SK-N-SH (cell line): ENCODE results near the gene PRKCA. TPM values are rescaled to one million over a fixed set of nuclear protein-coding genes. Genes with fewer than 3 reads are reported as not detected.
"Not testable (repeated sequence)": the region's sequence is repeated elsewhere in the genome, so short reads cannot be mapped to it uniquely, and the experiment has no call there.

Source experiments
- CTCF ChIA-PET: fragments of 300-600, 350-600 bp; formaldehyde crosslinking; extraction: SDS; loops from one replicate; lab custom pipeline; 2021; lab: Yijun Ruan, JAX
- POLR2A ChIA-PET: fragments of 350-600 bp; sonication (Branson Sonifier 250); formaldehyde crosslinking; extraction: SDS; loops from one replicate; lab custom pipeline; 2020; ENCODE audit warnings: antibody characterized with exemption, inconsistent platforms; lab: Yijun Ruan, JAX
- DNase-seq: peaks from one replicate; pipeline ENCODE4 v3.0.0; 2012
- H2AFZ ChIP-seq: fragments of 200-600 bp; sonication (generic); 2 replicates; pipeline ENCODE4 v1.8.1; 2016; ENCODE audit warnings: antibody characterized with exemption, mild to moderate bottlenecking, low read depth
- H3F3A ChIP-seq: fragments of 200-600 bp; sonication (generic); replicated peaks from 2 replicates; pipeline ENCODE3; 2016; ENCODE audit warnings: antibody characterized with exemption, mild to moderate bottlenecking; ENCODE audit not compliant: insufficient read depth
- H3K27ac ChIP-seq, 2 experiments: fragments of 200-500 bp in 1 of 2; fragments of 200-600 bp in 1 of 2; sonication (Bioruptor generic) in 1 of 2; sonication (generic), shearing (Covaris generic) in 1 of 2; 2 replicates each; pipeline versions ENCODE4 v1.5.1 to v1.6.1; 2014 to 2016; ENCODE audit warnings: low read depth in 2 of 2, inconsistent platforms in 1 of 2, low read length in 1 of 2, mild to moderate bottlenecking in 1 of 2, mixed read lengths in 1 of 2
- H3K27me3 ChIP-seq: fragments of 200-600 bp; sonication (generic), shearing (Covaris generic); 2 replicates; pipeline ENCODE4 v1.6.1; 2016; ENCODE audit warnings: mixed run types; ENCODE audit not compliant: insufficient read depth
- H3K36me3 ChIP-seq, 2 experiments: fragments of 200-500 bp in 1 of 2; fragments of 200-600 bp in 1 of 2; sonication (Bioruptor generic) in 1 of 2; sonication (generic) in 1 of 2; replicated peaks in 1 of 2; 2 replicates each; pipeline versions ENCODE3 to v1.5.1; 2014 to 2016; ENCODE audit warnings: low read length in 1 of 2, mild to moderate bottlenecking in 1 of 2; ENCODE audit not compliant: insufficient read depth in 2 of 2, control insufficient read depth in 1 of 2
- H3K4me1 ChIP-seq, 2 experiments: fragments of 200-500 bp in 1 of 2; fragments of 200-600 bp in 1 of 2; sonication (Bioruptor generic) in 1 of 2; sonication (generic), shearing (Covaris generic) in 1 of 2; 2 replicates each; pipeline versions ENCODE4 v1.5.1 to v1.6.1; 2014 to 2016; ENCODE audit warnings: low read depth in 1 of 2, low read length in 1 of 2, mixed run types in 1 of 2; ENCODE audit not compliant: insufficient read depth in 2 of 2, control insufficient read depth in 1 of 2
- H3K4me2 ChIP-seq: fragments of 200-600 bp; sonication (generic), shearing (Covaris generic); 2 replicates; pipeline ENCODE4 v1.6.1; 2017; ENCODE audit warnings: mixed run types
- H3K4me3 ChIP-seq, 2 experiments: fragments of 200-500 bp in 1 of 2; fragments of 200-600 bp in 1 of 2; sonication (Bioruptor generic) in 1 of 2; sonication (generic), shearing (Covaris generic) in 1 of 2; 2 replicates each; pipeline versions ENCODE4 v1.5.1 to v1.8.1; 2014 to 2016; ENCODE audit warnings: low read depth in 2 of 2, inconsistent platforms in 1 of 2, low read length in 1 of 2, mild to moderate bottlenecking in 1 of 2, mixed read lengths in 1 of 2, moderate library complexity in 1 of 2
- H3K79me2 ChIP-seq: fragments of 200-600 bp; sonication (generic); 2 replicates; pipeline ENCODE4 v1.8.1; 2017; ENCODE audit warnings: mild to moderate bottlenecking; ENCODE audit not compliant: insufficient read depth
- H3K9ac ChIP-seq: fragments of 200-600 bp; sonication (generic); 2 replicates; pipeline ENCODE4 v1.6.1; 2017; ENCODE audit warnings: mixed run types
- H3K9me2 ChIP-seq: fragments of 200-600 bp; sonication (generic); 2 replicates; pipeline ENCODE4 v1.6.1; 2017; ENCODE audit warnings: mixed run types
- H3K9me3 ChIP-seq: fragments of 200-600 bp; sonication (generic); 2 replicates; pipeline ENCODE4 v1.6.1; 2017; ENCODE audit warnings: mixed run types, mild to moderate bottlenecking, moderate library complexity
- H4K20me1 ChIP-seq: fragments of 200-600 bp; sonication (generic); 2 replicates; pipeline ENCODE4 v1.6.1; 2017; ENCODE audit warnings: mild to moderate bottlenecking, mixed run types; ENCODE audit not compliant: insufficient read depth
- ELF1 ChIP-seq: IDR thresholded peaks from 2 replicates; pipeline ENCODE4 v1.4.0; 2012
- EP300 ChIP-seq, 2 experiments: IDR thresholded peaks; 2 replicates each; pipeline versions ENCODE4 v1.4.0 to v1.6.1; 2012; ENCODE audit warnings: borderline replicate concordance in 1 of 2, low read depth in 1 of 2, low read length in 1 of 2
- EZH2phosphoT487 ChIP-seq: fragments of 200-600 bp; sonication (generic); IDR thresholded peaks from 2 replicates; pipeline ENCODE4 v1.6.1; 2017; ENCODE audit warnings: low read depth, mixed run types, mild to moderate bottlenecking, antibody characterized with exemption, moderate library complexity, borderline replicate concordance
- FOSL2 ChIP-seq: IDR thresholded peaks from 2 replicates; pipeline ENCODE4 v1.4.0; 2012; ENCODE audit warnings: low read depth, mild to moderate bottlenecking, moderate library complexity, borderline replicate concordance
- JUND ChIP-seq: IDR thresholded peaks from 2 replicates; pipeline ENCODE4 v1.4.0; 2012
- MAX ChIP-seq: IDR thresholded peaks from 2 replicates; pipeline ENCODE4 v1.4.0; 2012; ENCODE audit warnings: low read depth
- NRF1 ChIP-seq: IDR thresholded peaks from 2 replicates; pipeline ENCODE4 v1.6.1; 2012; ENCODE audit warnings: low read depth, mild to moderate bottlenecking, low read length
- PBX3 ChIP-seq: IDR thresholded peaks from 2 replicates; pipeline ENCODE4; 2012
- POLR2AphosphoS5 ChIP-seq: IDR thresholded peaks from 2 replicates; pipeline ENCODE4 v1.6.1; 2012; ENCODE audit warnings: low read depth, low read length
- REST ChIP-seq: IDR thresholded peaks from 2 replicates; pipeline ENCODE4 v1.6.1; 2012; ENCODE audit warnings: mild to moderate bottlenecking, low read depth, low read length, moderate library complexity
- SIN3A ChIP-seq: IDR thresholded peaks from 2 replicates; pipeline ENCODE4 v1.6.1; 2012; ENCODE audit warnings: low read depth, mild to moderate bottlenecking, low read length, moderate library complexity, borderline replicate concordance
- SMC3 ChIP-seq: IDR thresholded peaks from 2 replicates; pipeline ENCODE4 v1.6.1; 2012; ENCODE audit warnings: low read depth, low read length, improper control_type of control experiment
- TCF12 ChIP-seq: IDR thresholded peaks from 2 replicates; pipeline ENCODE4 v1.4.0; 2012
- TEAD4 ChIP-seq: IDR thresholded peaks from 2 replicates; pipeline ENCODE4 v1.4.0; 2012; ENCODE audit warnings: mild to moderate bottlenecking, borderline replicate concordance; ENCODE audit not compliant: insufficient read depth
- YY1 ChIP-seq: IDR thresholded peaks from 2 replicates; pipeline ENCODE4 v1.4.0; 2012; ENCODE audit warnings: low read depth, mild to moderate bottlenecking
- WGBS: methylation state at CpG from one replicate; pipeline ENCODE4 v1.1.6; 2017; ENCODE audit warnings: low lambda C conversion rate; 5-methylcytosine and 5-hydroxymethylcytosine counted together
- polyA plus RNA-seq, 3 experiments: library from polyadenylated mRNA; depleted of rRNA; stranded (reverse); fragments of >200 nt; gene quantifications; 2 replicates each; pipeline ENCODE4 v1.2.3, GENCODE V29; 2012
- TF ChIP-seq, protein P1 (sequence below): fragments of 200-600 bp; sonication (generic); IDR thresholded peaks from 2 replicates; pipeline ENCODE4 v1.6.1; 2017; ENCODE audit warnings: antibody characterized with exemption, mild to moderate bottlenecking, moderate library complexity

The PRKCA gene
- polyA plus RNA-seq, 1 of the 3 experiments (the other 2 are of a cell fraction), result 108 TPM

DNA sequence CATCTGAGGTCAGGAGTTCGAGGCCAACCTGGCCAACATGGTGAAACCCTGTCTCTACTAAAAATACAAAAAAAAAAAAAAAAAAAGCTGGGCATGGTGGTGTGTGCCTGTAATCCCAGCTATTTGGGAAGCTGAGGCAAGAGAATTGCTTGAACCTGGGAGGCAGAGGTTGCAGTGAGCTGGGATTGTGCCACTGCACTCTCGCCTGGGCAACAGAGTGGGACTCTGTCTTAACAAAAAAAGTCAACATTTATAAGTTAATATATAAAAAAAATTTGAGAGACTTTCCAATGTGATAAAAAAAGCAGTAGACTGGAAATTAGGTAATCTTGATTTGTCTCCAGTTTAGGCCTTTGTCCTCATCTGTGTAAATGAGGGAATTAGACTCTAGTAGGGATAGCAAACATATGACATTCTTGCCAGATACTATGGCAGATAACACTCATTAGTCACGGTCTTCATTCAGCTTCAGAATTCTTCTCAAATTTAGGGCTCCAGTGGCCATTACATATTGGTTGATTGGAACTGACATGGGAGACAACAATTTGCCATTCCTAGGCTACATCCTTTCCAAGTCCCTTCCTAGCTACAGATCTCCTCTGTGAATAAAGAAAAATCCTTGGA is 22.1 kb downstream of the PRKCA start:
- peaks cover 77% of the 10 kb centered on the region for H3F3A ChIP-seq
- H3K9me3 ChIP-seq, result peaks cover 16% of the 10 kb centered on the region
- POLR2A ChIA-PET, H3K4me3 ChIP-seq, H3K9ac ChIP-seq, H3K9me2 ChIP-seq, DNase-seq, H2AFZ ChIP-seq, H3K27me3 ChIP-seq: not testable (repeated sequence)
- CTCF ChIA-PET, result interaction anchor here (1.5 to 1.7 kb wide), 2 partner anchors 15 to 109 kb away, joined by 4 to 5 read pairs; no protein-coding TSS in a partner anchor
- peaks cover 22 to 34% of the 10 kb centered on the region in 2 experiments for H3K4me1 ChIP-seq
- H3K4me2 ChIP-seq, result peak overlapping the region; percentile 15; the same call in 1 of the 2 replicates
- TF ChIP-seq TEAD4, result peak; percentile 78; the same call in 1 of the 2 replicates
- peak; percentile 20 to 76; a peak in 2 of 4 replicates for TF ChIP-seq EP300 (IDR thresholded peaks at IDR 0.05; ENCODE audit: borderline replicate concordance in 1 of 2, low read depth in 1 of 2, low read length in 1 of 2)
- TF ChIP-seq TCF12, result peak; percentile 86
- TF ChIP-seq PBX3, result peak; percentile 95
- TF ChIP-seq FOSL2, result peak; percentile 24; the same call in 1 of the 2 replicates
- peak; percentile 66 for TF ChIP-seq JUND
- WGBS, result 69% methylated on average over 3 of the region's 3 CpGs
- peaks cover 0 to 64% of the 10 kb centered on the region in 2 experiments for H3K36me3 ChIP-seq
- peaks cover 100% of the 10 kb centered on the region for H3K79me2 ChIP-seq
- peak overlapping the region; percentile 72 to 93; a peak in 3 of 4 replicates for H3K27ac ChIP-seq
- peaks cover 59% of the 10 kb centered on the region for H4K20me1 ChIP-seq

GRCh38 chr17:66326476-66327047 is 24.1 kb downstream of the PRKCA start:
- peak; percentile 87 for DNase-seq
- TF ChIP-seq JUND (peak; percentile 96), SMC3 (no peak; the same call in 1 of the 2 replicates), NRF1 (no peak), POLR2AphosphoS5 (peak; percentile 96), ELF1 (no peak), MAX (peak; percentile 71; the same call in 1 of the 2 replicates), SIN3A (peak; percentile 87), TEAD4 (peak; percentile 88), EZH2phosphoT487 (no peak), YY1 (no peak), REST (0 out of 2 replicates have a peak, but pooled peaks have one; percentile 24), PBX3 (peak; percentile 98)
- TF ChIP-seq, protein P1, sequence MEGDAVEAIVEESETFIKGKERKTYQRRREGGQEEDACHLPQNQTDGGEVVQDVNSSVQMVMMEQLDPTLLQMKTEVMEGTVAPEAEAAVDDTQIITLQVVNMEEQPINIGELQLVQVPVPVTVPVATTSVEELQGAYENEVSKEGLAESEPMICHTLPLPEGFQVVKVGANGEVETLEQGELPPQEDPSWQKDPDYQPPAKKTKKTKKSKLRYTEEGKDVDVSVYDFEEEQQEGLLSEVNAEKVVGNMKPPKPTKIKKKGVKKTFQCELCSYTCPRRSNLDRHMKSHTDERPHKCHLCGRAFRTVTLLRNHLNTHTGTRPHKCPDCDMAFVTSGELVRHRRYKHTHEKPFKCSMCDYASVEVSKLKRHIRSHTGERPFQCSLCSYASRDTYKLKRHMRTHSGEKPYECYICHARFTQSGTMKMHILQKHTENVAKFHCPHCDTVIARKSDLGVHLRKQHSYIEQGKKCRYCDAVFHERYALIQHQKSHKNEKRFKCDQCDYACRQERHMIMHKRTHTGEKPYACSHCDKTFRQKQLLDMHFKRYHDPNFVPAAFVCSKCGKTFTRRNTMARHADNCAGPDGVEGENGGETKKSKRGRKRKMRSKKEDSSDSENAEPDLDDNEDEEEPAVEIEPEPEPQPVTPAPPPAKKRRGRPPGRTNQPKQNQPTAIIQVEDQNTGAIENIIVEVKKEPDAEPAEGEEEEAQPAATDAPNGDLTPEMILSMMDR, result no peak

More at GRCh38 chr17:66326476-66327047, 24.1 kb downstream of the PRKCA start:
- H3K4me1 ChIP-seq, result peaks cover 32 to 48% of the 10 kb centered on the region in 2 experiments
- 26% methylated on average over 2 of the region's 2 CpGs for whole genome bisulfite sequencing
- peak overlapping the region; percentile 10; the same call in 1 of the 2 replicates for H3K9ac ChIP-seq
- no peaks in the 10 kb centered on the region for H3K9me2 ChIP-seq
- CTCF ChIA-PET, result interaction anchor here (0.7 to 1.8 kb wide), 12 partner anchors 9 to 242 kb away, joined by 3 to 7 read pairs (median 4); no protein-coding TSS in a partner anchor
- H3K4me3 ChIP-seq, result no peak overlapping the region
- H3K27ac ChIP-seq, result peak overlapping the region; percentile 72 to 93
- H3F3A ChIP-seq, result peaks cover 83% of the 10 kb centered on the region
- H3K9me3 ChIP-seq, result peaks cover 4% of the 10 kb centered on the region; the same call in 1 of the 2 replicates
- peaks cover 0 to 43% of the 10 kb centered on the region in 2 experiments for H3K36me3 ChIP-seq
- H3K4me2 ChIP-seq, result peak overlapping the region; percentile 33; the same call in 1 of the 2 replicates
- POLR2A ChIA-PET, result interaction anchor here (0.6 to 1.3 kb wide), 4 partner anchors 11 to 23 kb away, joined by 3 to 7 read pairs (median 4); no protein-coding TSS in a partner anchor
- peaks cover 100% of the 10 kb centered on the region for H3K79me2 ChIP-seq
- no peaks in the 10 kb centered on the region for H3K27me3 ChIP-seq
- no peak overlapping the region for H2AFZ ChIP-seq
- peaks cover 79% of the 10 kb centered on the region for H4K20me1 ChIP-seq
